PC-9 (cell line): Measurements from ENCODE around the gene PLOD2.

Experiments used
- CTCF ChIP-seq: fragments of 200-600 bp; sonication (generic); conservative IDR thresholded peaks from 2 replicates; pipeline ENCODE4 v1.6.1; 2017; ENCODE audit warnings: mixed run types, antibody characterized with exemption, mild to moderate bottlenecking, moderate library complexity
- EZH2 ChIP-seq: fragments of 200-600 bp; sonication (generic); IDR thresholded peaks from 2 replicates; pipeline ENCODE4 v1.8.0; 2017; ENCODE audit warnings: antibody characterized with exemption, low read depth

DNA sequence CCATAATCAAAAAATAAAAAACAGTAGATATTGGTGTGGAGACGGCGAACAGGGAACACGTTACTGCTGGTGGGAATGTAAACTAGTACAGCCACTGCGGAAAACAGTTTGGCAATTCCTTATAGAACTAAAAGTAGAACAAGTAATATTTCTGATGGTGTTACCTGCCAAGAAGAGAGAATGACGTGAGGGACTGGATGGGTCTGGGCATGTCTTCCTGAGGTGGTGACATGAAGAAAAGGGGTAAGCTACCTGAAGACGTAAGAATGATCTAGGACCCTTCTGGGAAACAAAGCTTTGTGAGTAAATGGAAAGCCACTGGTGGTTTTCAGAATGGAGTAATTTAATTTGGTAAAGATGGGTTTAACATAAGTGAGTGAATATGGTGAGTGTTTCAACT is 19.4 kb upstream of the PLOD2 start:
- no peak for TF ChIP-seq CTCF
- no peak for TF ChIP-seq EZH2
